Naive thymus-derived CD8-positive, alpha-beta T cell (primary cell): ENCODE results near the gene RILPL1. TPM values are rescaled to one million over a fixed set of nuclear protein-coding genes. Genes with fewer than 3 reads are reported as not detected.

Experiments used
- ATAC-seq, 2 donors: fragments of 150-1000 bp; cut with Tn5 transposase in 1 of 2; sonication (Bioruptor Pico), chemical (Tn5 transposase) in 1 of 2; 1 replicate in 1 of 2; 2 replicates in 1 of 2; pipeline ENCODE4 v1.10.0; 2021; ENCODE audit warnings: mild to moderate bottlenecking in 2 of 2, moderate library complexity in 2 of 2
- POLR2A ChIA-PET: fragments of 350-600 bp; sonication (Branson Sonifier 250); formaldehyde crosslinking; loops from one replicate; lab custom pipeline; 2021; ENCODE audit warnings: antibody characterized with exemption; lab: Charles Lee
- DNase-seq, 10 donors: peaks; one replicate each; pipeline versions ENCODE4 v3.0.0 to v3.0.0-alpha.2; 2020 to 2022
- H3K27ac Mint-ChIP-seq, 10 donors: one replicate each; pipeline ENCODE4 v1.8.0; 2020 to 2022; ENCODE audit warnings: mild to moderate bottlenecking in 10 of 10, mixed read lengths in 10 of 10, moderate library complexity in 4 of 10, inconsistent platforms in 1 of 10
- H3K27me3 Mint-ChIP-seq, 5 donors: one replicate each; pipeline ENCODE4 v1.8.0; 2021 to 2022; ENCODE audit warnings: mixed read lengths in 5 of 5
- H3K36me3 Mint-ChIP-seq, 3 donors: one replicate each; pipeline ENCODE4 v1.8.0; 2020 to 2022; ENCODE audit warnings: mixed read lengths in 3 of 3, mild to moderate bottlenecking in 2 of 3, inconsistent platforms in 1 of 3
- H3K4me1 Mint-ChIP-seq, 4 donors: one replicate each; pipeline ENCODE4 v1.8.0; 2021 to 2022; ENCODE audit warnings: mixed read lengths in 4 of 4
- H3K4me3 Mint-ChIP-seq, 10 donors: one replicate each; pipeline ENCODE4 v1.8.0; 2020 to 2022; ENCODE audit warnings: mild to moderate bottlenecking in 10 of 10, mixed read lengths in 10 of 10, moderate library complexity in 6 of 10, inconsistent platforms in 1 of 10
- H3K9me3 Mint-ChIP-seq, 9 donors: one replicate each; pipeline ENCODE4 v1.8.0; 2020 to 2022; ENCODE audit warnings: mixed read lengths in 9 of 9, mild to moderate bottlenecking in 3 of 9, inconsistent platforms in 1 of 9, moderate library complexity in 1 of 9
- polyA plus RNA-seq, 3 donors: library from polyadenylated mRNA; unstranded; fragments of 300-500 nt; fragmentation: Illumina TruSeq; gene quantifications; one replicate each; pipeline ENCODE4 v1.2.3, GENCODE V29; 2021
- total RNA-seq, 8 experiments: library from RNA in 2 of 8; stranded (reverse) in 2 of 8; gene quantifications; one replicate each; pipeline ENCODE4 v1.2.3 and lab custom pipeline; 2021 to 2026

The RILPL1 gene
- total and polyA plus RNA-seq, 5 experiments from 2014 or later: 0.06 to 5.9 (median 0.24) TPM

DNA sequence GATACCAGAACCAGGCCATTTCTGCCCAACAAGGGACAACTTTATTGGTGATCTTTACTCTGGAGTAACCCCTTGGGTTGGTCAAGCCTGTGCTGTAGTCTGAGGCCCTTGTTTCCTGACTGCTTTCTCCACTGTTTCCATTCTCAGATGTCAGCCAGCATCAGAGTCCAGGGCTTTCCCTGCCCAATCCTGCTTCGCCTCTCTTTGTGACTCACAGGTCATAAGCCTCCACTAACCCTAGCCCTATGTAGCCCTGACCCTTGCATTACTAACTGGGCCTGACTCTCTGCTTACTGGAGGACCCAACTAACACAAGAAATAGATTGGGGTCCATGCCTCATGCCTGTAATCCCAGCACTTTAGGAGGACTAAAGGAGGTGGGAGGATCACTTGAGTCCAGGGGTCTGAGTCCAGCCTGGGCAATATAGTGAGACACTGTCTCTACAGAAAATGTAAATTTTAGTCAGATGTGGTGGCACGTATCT, 84.2 kb downstream of the RILPL1 start:
- peaks cover 0 to 2% (median 0%) of the 10 kb centered on the region in 9 donors for H3K9me3 Mint-ChIP-seq
- H3K4me1 Mint-ChIP-seq: peaks cover 5 to 35% (median 14%) of the 10 kb centered on the region in 4 donors
- no peaks in the 10 kb centered on the region for H3K36me3 Mint-ChIP-seq
- POLR2A ChIA-PET: interaction anchor here (0.9 to 3.5 kb wide), 7 partner anchors 10 to 84 kb away, joined by 3 to 55 read pairs (median 9); partner anchors contain the start of genes RILPL2 and SNRNP35
- H3K4me3 Mint-ChIP-seq: peak overlapping the region in 9 of 10 donors; percentile 43 to 66 (median 58)
- no peaks in the 10 kb centered on the region for H3K27me3 Mint-ChIP-seq
- peak overlapping the region in 9 of 10 donors; percentile 71 to 91 (median 82) for H3K27ac Mint-ChIP-seq
- DNase-seq (no peak), ATAC-seq (no peak)

GRCh38 chr12:123446333-123446713, 87.2 kb downstream of the RILPL1 start:
- Mint-ChIP-seq H3K27me3 (no peaks in the 10 kb centered on the region), H3K9me3 (peaks cover 0 to 2% (median 0%) of the 10 kb centered on the region in 9 donors), H3K4me1 (peaks cover 5 to 45% (median 14%) of the 10 kb centered on the region in 4 donors), H3K36me3 (no peaks in the 10 kb centered on the region), H3K4me3 (peak overlapping the region in 2 of 10 donors; percentile 18 to 53), H3K27ac (peak overlapping the region in 5 of 10 donors; percentile 8 to 76 (median 36))
- ATAC-seq (no peak), DNase-seq (no peak)
- POLR2A ChIA-PET: interaction anchor here (0.7 kb wide), 1 partner anchor 403 kb away, joined by 3 read pairs; no protein-coding TSS in a partner anchor

DNA sequence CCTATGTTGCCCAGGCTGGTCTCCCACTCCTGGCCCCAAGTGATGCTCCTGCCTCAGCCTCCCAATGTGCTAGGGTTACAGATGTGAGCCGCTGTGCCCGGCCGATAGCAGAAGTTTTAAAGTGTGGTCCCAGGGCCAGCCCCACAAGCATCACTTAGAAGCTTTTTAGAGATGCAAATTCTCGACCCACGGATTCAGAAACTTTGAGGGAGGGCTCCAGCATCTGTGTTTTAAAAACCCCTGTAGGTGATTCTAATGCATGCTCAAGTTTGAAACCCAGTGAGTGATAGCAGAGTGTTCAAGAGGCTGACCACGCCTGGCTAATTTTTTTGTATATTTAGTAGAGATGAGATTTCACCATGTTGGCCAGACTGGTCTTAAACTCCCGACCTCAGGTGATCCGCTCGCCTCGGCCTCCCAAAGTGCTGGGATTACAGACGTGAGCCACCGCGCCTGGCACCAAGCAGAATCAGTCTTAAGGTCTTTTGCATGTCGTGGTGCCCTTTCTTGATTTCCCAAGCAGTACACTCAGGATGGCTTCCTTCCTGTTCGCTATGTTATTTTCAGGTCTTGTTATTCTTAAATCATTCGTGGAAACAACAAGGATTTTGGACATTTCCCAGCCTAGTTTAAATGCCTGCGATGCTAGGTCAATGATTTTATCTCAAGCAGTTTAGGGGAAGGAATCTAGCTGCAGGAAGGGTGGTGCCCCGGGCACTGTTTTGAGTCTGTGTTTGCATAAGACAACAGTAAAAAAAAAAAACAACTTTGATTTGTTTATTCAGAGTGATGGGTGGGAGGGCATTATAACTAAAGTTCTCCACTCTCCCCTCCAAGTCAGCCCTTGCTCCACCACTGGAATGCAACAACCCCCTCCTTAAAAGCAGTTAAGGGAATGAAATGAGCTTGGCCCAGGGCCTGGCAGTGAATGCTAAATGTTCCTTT, 87.9 kb downstream of the RILPL1 start:
- Mint-ChIP-seq H3K4me3 (peak overlapping the region in 3 of 10 donors; percentile 29 to 34 (median 33)), H3K27ac (peak overlapping the region in 8 of 10 donors; percentile 3 to 76 (median 36)), H3K27me3 (no peaks in the 10 kb centered on the region), H3K36me3 (no peaks in the 10 kb centered on the region), H3K4me1 (peaks cover 5 to 45% (median 14%) of the 10 kb centered on the region in 4 donors), H3K9me3 (peaks cover 0 to 2% (median 0%) of the 10 kb centered on the region in 9 donors)
- POLR2A ChIA-PET: no interaction called here
- ATAC-seq (no peak), DNase-seq (no peak)

DNA sequence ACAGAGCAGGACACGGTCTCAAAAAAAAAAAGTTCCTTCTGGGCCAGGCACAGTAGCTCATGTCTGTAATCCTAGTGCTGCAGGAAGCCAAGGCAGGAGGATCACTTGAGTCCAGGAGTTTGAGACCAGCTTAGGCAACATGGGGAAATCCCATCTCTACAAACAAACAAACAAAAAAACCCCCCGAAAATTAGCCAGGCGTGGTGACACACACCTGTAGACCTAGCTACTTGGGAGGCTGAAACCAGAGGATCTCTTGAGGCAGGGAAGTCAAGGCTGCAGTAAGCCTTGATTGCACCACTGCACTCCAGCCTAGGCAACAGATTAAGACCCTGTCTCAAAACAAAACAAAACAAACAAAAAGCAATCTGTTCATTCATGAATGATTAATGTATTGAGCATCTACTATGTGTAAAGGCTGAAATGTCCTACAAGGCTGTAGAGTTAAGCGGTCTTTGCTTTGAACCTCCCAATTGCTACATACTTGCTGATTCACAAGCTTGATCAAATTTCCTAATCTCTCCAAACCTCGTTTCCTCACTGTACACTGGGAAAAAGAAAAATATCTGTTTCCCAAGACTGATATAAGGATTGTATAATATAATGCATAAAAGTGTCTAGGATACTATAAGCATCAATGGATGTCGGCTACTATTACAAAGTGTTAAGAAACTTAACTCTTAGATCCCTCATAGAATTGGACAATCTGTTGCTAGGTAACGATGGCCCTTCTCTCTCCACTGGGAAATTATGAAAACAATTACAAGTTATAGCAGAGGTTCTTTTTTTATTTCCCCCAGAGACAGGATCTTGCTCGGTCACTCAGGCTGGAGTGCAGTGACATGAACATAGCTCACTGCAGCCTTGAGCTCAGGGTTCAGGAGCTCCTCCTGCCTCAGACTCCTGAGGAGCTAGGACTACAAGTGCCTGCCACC, 89.2 kb downstream of the RILPL1 start:
- H3K4me1 Mint-ChIP-seq: peaks cover 2 to 40% (median 13%) of the 10 kb centered on the region in 4 donors
- no peaks in the 10 kb centered on the region for H3K27me3 Mint-ChIP-seq
- H3K27ac Mint-ChIP-seq: peak overlapping the region in 1 of 10 donors; percentile 36
- no peaks in the 10 kb centered on the region for H3K36me3 Mint-ChIP-seq
- no peak for ATAC-seq
- H3K4me3 Mint-ChIP-seq: no peak overlapping the region
- POLR2A ChIA-PET: interaction anchor here (1.0 kb wide), 1 partner anchor 14 kb away, joined by 5 read pairs; the partner anchor contains the start of gene SNRNP35
- no peak for DNase-seq
- peaks cover 0 to 2% (median 0%) of the 10 kb centered on the region in 9 donors for H3K9me3 Mint-ChIP-seq

GRCh38 chr12:123442774-123443173, 90.7 kb downstream of the RILPL1 start:
- peaks cover 0 to 27% (median 3%) of the 10 kb centered on the region in 4 donors for H3K4me1 Mint-ChIP-seq
- H3K4me3 Mint-ChIP-seq: no peak overlapping the region
- no peaks in the 10 kb centered on the region for H3K27me3 Mint-ChIP-seq
- DNase-seq: no peak
- no peaks in the 10 kb centered on the region for H3K9me3 Mint-ChIP-seq
- ATAC-seq: no peak
- POLR2A ChIA-PET: interaction anchor here (0.6 kb wide), 1 partner anchor 80 kb away, joined by 4 read pairs; no protein-coding TSS in a partner anchor
- H3K36me3 Mint-ChIP-seq: no peaks in the 10 kb centered on the region
- H3K27ac Mint-ChIP-seq: peak overlapping the region in 1 of 10 donors; percentile 21

DNA sequence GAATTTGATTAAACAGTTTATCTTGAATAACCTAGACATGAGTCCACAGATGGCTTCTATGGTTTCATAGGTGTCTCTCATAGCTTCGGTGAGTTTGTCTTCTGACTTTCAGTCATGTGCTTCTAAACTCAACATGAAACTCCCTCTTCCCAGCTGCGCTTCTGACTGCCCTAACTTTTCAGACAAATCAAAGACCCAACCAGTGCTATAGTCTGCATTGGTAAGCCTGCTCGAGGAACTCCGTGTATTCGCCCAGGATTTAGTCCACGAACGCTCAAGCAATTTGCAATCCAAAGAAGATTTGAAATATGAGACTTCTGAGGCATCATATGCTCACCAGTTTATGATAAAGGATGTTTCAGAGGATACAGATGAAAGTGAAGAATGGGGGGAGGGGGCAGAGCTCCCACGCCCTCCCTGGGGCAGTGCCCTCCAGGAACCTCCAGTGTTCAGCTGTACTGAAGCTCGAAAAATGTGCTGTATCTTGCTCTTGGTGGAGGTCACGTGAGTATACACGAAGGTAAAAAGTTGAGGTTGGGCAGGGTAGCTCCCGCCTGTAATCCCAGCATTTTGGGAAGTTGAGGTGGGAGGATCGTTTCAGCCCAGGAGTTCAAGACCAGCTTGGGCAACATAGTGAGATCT, 91.9 kb downstream of the RILPL1 start:
- POLR2A ChIA-PET: interaction anchor here (1.3 kb wide), 1 partner anchor 208 kb away, joined by 3 read pairs; the partner anchor contains the start of genes MPHOSPH9 and MTRFR
- no peak for ATAC-seq
- no peak overlapping the region for H3K27ac Mint-ChIP-seq

GRCh38 chr12:123436017-123436964, 97.2 kb downstream of the RILPL1 start, which contains the start of gene RILPL2:
TSS of gene RILPL2 (minus strand) at chr12:123436684. CDS start at chr12:123436420, 264 bp downstream.
- no peaks in the 10 kb centered on the region for H3K9me3 Mint-ChIP-seq

More for the DNA sequence above, 91.9 kb downstream of the RILPL1 start:
- H3K4me1 Mint-ChIP-seq: peaks cover 0 to 35% (median 4%) of the 10 kb centered on the region in 4 donors
- no peaks in the 10 kb centered on the region for H3K36me3 Mint-ChIP-seq
- no peak overlapping the region for H3K4me3 Mint-ChIP-seq
- H3K27me3 Mint-ChIP-seq: no peaks in the 10 kb centered on the region
- DNase-seq: no peak
- no peaks in the 10 kb centered on the region for H3K9me3 Mint-ChIP-seq

GRCh38 chr12:123435636-123436016, 97.9 kb downstream of the RILPL1 start:
- Mint-ChIP-seq H3K27ac (peak overlapping the region; percentile 85 to 97 (median 92)), H3K4me1 (peaks cover 16 to 53% (median 48%) of the 10 kb centered on the region in 4 donors), H3K27me3 (no peaks in the 10 kb centered on the region), H3K4me3 (peak overlapping the region; percentile 91 to 98 (median 94)), H3K36me3 (peaks cover 0 to 12% (median 4%) of the 10 kb centered on the region in 3 donors), H3K9me3 (no peaks in the 10 kb centered on the region)
- POLR2A ChIA-PET: interaction anchor here (0.6 to 2.1 kb wide), 5 partner anchors 12 to 104 kb away, joined by 3 to 16 read pairs (median 3); partner anchors contain the start of genes SBNO1 and SNRNP35
- ATAC-seq (no peak), DNase-seq (no peak)

More at GRCh38 chr12:123436017-123436964, 97.2 kb downstream of the RILPL1 start, which contains the start of gene RILPL2:
- Mint-ChIP-seq H3K4me1 (peaks cover 12 to 51% (median 42%) of the 10 kb centered on the region in 4 donors), H3K27me3 (no peaks in the 10 kb centered on the region), H3K4me3 (peak within 1 kb of the TSS; percentile 91 to 98 (median 94)), H3K36me3 (peaks cover 0 to 6% (median 0%) of the 10 kb centered on the region in 3 donors), H3K27ac (peak within 1 kb of the TSS; percentile 85 to 97 (median 92))
- ATAC-seq: peak; percentile 85 to 92
- DNase-seq: peak; percentile 82 to 93 (median 87)
- POLR2A ChIA-PET: interaction anchor here (0.6 to 2.1 kb wide), 7 partner anchors 12 to 103 kb away, joined by 3 to 16 read pairs (median 4); partner anchors contain the start of genes SBNO1 and SNRNP35

GRCh38 chr12:123433615-123434014, 99.9 kb downstream of the RILPL1 start:
- no peaks in the 10 kb centered on the region for H3K9me3 Mint-ChIP-seq
- POLR2A ChIA-PET: no interaction called here

More at GRCh38 chr12:123433615-123434014, 99.9 kb downstream of the RILPL1 start:
- ATAC-seq: no peak
- H3K27me3 Mint-ChIP-seq: no peaks in the 10 kb centered on the region
- peak overlapping the region; percentile 6 to 83 (median 62) for H3K4me3 Mint-ChIP-seq
- no peak for DNase-seq
- H3K36me3 Mint-ChIP-seq: peaks cover 0 to 28% (median 6%) of the 10 kb centered on the region in 3 donors
- H3K4me1 Mint-ChIP-seq: peaks cover 16 to 57% (median 49%) of the 10 kb centered on the region in 4 donors
- H3K27ac Mint-ChIP-seq: peak overlapping the region in 8 of 10 donors; percentile 10 to 88 (median 80)
